Measurements from ENCODE around the gene NAGS.

DNA sequence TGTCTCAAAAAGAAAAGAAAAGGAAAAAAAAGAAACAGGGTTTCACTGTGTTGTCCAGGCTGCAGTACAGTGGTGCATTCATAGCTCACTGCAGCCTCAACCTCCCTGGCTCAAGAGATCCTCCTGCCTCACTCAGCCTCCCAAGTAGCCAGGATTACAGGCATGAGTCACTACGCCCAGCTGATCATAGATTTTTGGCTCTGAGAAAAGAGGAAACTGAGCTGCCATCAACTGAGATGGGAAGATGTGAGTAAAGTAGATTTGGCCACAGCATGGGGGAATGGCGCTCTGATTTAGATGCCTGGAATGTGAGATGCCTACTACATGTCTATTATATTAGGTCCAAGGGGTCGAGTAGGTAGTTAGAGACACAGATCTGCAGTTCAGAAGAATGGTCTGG, 5.9 kb upstream of the NAGS start:
- TF ChIP-seq, protein P1, sequence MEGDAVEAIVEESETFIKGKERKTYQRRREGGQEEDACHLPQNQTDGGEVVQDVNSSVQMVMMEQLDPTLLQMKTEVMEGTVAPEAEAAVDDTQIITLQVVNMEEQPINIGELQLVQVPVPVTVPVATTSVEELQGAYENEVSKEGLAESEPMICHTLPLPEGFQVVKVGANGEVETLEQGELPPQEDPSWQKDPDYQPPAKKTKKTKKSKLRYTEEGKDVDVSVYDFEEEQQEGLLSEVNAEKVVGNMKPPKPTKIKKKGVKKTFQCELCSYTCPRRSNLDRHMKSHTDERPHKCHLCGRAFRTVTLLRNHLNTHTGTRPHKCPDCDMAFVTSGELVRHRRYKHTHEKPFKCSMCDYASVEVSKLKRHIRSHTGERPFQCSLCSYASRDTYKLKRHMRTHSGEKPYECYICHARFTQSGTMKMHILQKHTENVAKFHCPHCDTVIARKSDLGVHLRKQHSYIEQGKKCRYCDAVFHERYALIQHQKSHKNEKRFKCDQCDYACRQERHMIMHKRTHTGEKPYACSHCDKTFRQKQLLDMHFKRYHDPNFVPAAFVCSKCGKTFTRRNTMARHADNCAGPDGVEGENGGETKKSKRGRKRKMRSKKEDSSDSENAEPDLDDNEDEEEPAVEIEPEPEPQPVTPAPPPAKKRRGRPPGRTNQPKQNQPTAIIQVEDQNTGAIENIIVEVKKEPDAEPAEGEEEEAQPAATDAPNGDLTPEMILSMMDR (IDR thresholded peaks at IDR 0.05): no peak
- TF ChIP-seq POLR2A (IDR thresholded peaks at IDR 0.05): no peak

Data from body of pancreas (tissue), 4 donors.